ENCODE measurements around the gene ZNF888.
"Not testable (repeated sequence)": the region's sequence is repeated elsewhere in the genome, so short reads cannot be mapped to it uniquely, and the experiment has no call there.

ZNF888 gene

GRCh38 chr19:52868031-52868430, 55.2 kb downstream of the ZNF888 start:
- not testable (repeated sequence) for DNase-seq

GRCh38 chr19:52857378-52858191, 65.6 kb downstream of the ZNF888 start, which contains the start of gene ZNF468:
Gene ZNF468 (minus strand): TSS chr19:52857619. CDS start chr19:52854272, 3,347 bp downstream.
- DNase-seq: not testable (repeated sequence)

- DNase-seq: not testable (repeated sequence)
These were observed 66.5 kb downstream of the ZNF888 start for GRCh38 chr19:52856540-52857377.
